CD4-positive, alpha-beta T cell treated with Interleukin-4 for 1 hour (primary cell): Measurements from ENCODE around the gene PDLIM4.

Experiments
- DNase-seq, 2 donors: peaks; one replicate each; pipeline ENCODE4 v3.0.0-alpha.2; 2020 to 2022

PDLIM4 gene

GRCh38 chr5:132267931-132268768, 10.7 kb downstream of the PDLIM4 start:
- no peak for DNase-seq

- DNase-seq, result no peak
Measured at GRCh38 chr5:132268769-132269551, 11.5 kb downstream of the PDLIM4 start.

- DNase-seq, result peak in 1 of 2 donors; percentile 4
Measured at GRCh38 chr5:132269635-132270334, 12.3 kb downstream of the PDLIM4 start.

GRCh38 chr5:132270335-132270665, 12.8 kb downstream of the PDLIM4 start:
- DNase-seq, result peak in 1 of 2 donors; percentile 8

- DNase-seq, result no peak
Measured at GRCh38 chr5:132270706-132271105, 13.2 kb downstream of the PDLIM4 start.

GRCh38 chr5:132271251-132272246, 14.1 kb downstream of the PDLIM4 start:
- peak in 1 of 2 donors; percentile 23 for DNase-seq

GRCh38 chr5:132272311-132273210, 15.1 kb downstream of the PDLIM4 start:
- peak; percentile 54 to 60 for DNase-seq

- DNase-seq, result no peak
Measured at GRCh38 chr5:132273631-132274030, 16.1 kb downstream of the PDLIM4 start.

- DNase-seq, result no peak
Measured at GRCh38 chr5:132274050-132274792, 16.7 kb downstream of the PDLIM4 start.

GRCh38 chr5:132275367-132276220, 18.1 kb downstream of the PDLIM4 start:
- DNase-seq, result no peak

- no peak for DNase-seq
Measured at GRCh38 chr5:132277256-132277655, 19.8 kb downstream of the PDLIM4 start.

GRCh38 chr5:132277971-132278853, 20.7 kb downstream of the PDLIM4 start:
- DNase-seq, result no peak

- no peak for DNase-seq
Measured at GRCh38 chr5:132279801-132280200, 22.3 kb downstream of the PDLIM4 start.

GRCh38 chr5:132280371-132281240, 23.1 kb downstream of the PDLIM4 start:
- DNase-seq, result no peak

GRCh38 chr5:132281856-132282614, 24.5 kb downstream of the PDLIM4 start:
- no peak for DNase-seq

- DNase-seq, result no peak
Measured at GRCh38 chr5:132283423-132284043, 26.0 kb downstream of the PDLIM4 start.
